IPS-NIHi7 (cell line): ENCODE results near the gene CNPPD1.

ENCODE experiments used
- DNase-seq: peaks from one replicate; pipeline ENCODE4 v3.0.0; 2012; ENCODE audit warnings: mixed read lengths; ENCODE audit errors: extremely low spot score

CNPPD1 gene

GRCh38 chr2:219122202-219122980 is 54.3 kb downstream of the CNPPD1 start:
- DNase-seq: no peak
